SK-N-SH (cell line): ENCODE measurements around the gene SLC12A3. TPM values are rescaled to one million over a fixed set of nuclear protein-coding genes. Genes with fewer than 3 reads are reported as not detected.

Source experiments
- CTCF ChIA-PET: fragments of 300-600, 350-600 bp; formaldehyde crosslinking; extraction: SDS; loops from one replicate; lab custom pipeline; 2021; lab: Yijun Ruan, JAX
- POLR2A ChIA-PET: fragments of 350-600 bp; sonication (Branson Sonifier 250); formaldehyde crosslinking; extraction: SDS; loops from one replicate; lab custom pipeline; 2020; ENCODE audit warnings: antibody characterized with exemption, inconsistent platforms; lab: Yijun Ruan, JAX
- DNase-seq: peaks from one replicate; pipeline ENCODE4 v3.0.0; 2012
- H2AFZ ChIP-seq: fragments of 200-600 bp; sonication (generic); 2 replicates; pipeline ENCODE4 v1.8.1; 2016; ENCODE audit warnings: antibody characterized with exemption, mild to moderate bottlenecking, low read depth
- H3F3A ChIP-seq: fragments of 200-600 bp; sonication (generic); replicated peaks from 2 replicates; pipeline ENCODE3; 2016; ENCODE audit warnings: antibody characterized with exemption, mild to moderate bottlenecking; ENCODE audit not compliant: insufficient read depth
- H3K27ac ChIP-seq, 2 experiments: fragments of 200-500 bp in 1 of 2; fragments of 200-600 bp in 1 of 2; sonication (Bioruptor generic) in 1 of 2; sonication (generic), shearing (Covaris generic) in 1 of 2; 2 replicates each; pipeline versions ENCODE4 v1.5.1 to v1.6.1; 2014 to 2016; ENCODE audit warnings: low read depth in 2 of 2, inconsistent platforms in 1 of 2, low read length in 1 of 2, mild to moderate bottlenecking in 1 of 2, mixed read lengths in 1 of 2
- H3K27me3 ChIP-seq: fragments of 200-600 bp; sonication (generic), shearing (Covaris generic); 2 replicates; pipeline ENCODE4 v1.6.1; 2016; ENCODE audit warnings: mixed run types; ENCODE audit not compliant: insufficient read depth
- H3K36me3 ChIP-seq, 2 experiments: fragments of 200-500 bp in 1 of 2; fragments of 200-600 bp in 1 of 2; sonication (Bioruptor generic) in 1 of 2; sonication (generic) in 1 of 2; replicated peaks in 1 of 2; 2 replicates each; pipeline versions ENCODE3 to v1.5.1; 2014 to 2016; ENCODE audit warnings: low read length in 1 of 2, mild to moderate bottlenecking in 1 of 2; ENCODE audit not compliant: insufficient read depth in 2 of 2, control insufficient read depth in 1 of 2
- H3K4me1 ChIP-seq, 2 experiments: fragments of 200-500 bp in 1 of 2; fragments of 200-600 bp in 1 of 2; sonication (Bioruptor generic) in 1 of 2; sonication (generic), shearing (Covaris generic) in 1 of 2; 2 replicates each; pipeline versions ENCODE4 v1.5.1 to v1.6.1; 2014 to 2016; ENCODE audit warnings: low read depth in 1 of 2, low read length in 1 of 2, mixed run types in 1 of 2; ENCODE audit not compliant: insufficient read depth in 2 of 2, control insufficient read depth in 1 of 2
- H3K4me2 ChIP-seq: fragments of 200-600 bp; sonication (generic), shearing (Covaris generic); 2 replicates; pipeline ENCODE4 v1.6.1; 2017; ENCODE audit warnings: mixed run types
- H3K4me3 ChIP-seq, 2 experiments: fragments of 200-500 bp in 1 of 2; fragments of 200-600 bp in 1 of 2; sonication (Bioruptor generic) in 1 of 2; sonication (generic), shearing (Covaris generic) in 1 of 2; 2 replicates each; pipeline versions ENCODE4 v1.5.1 to v1.8.1; 2014 to 2016; ENCODE audit warnings: low read depth in 2 of 2, inconsistent platforms in 1 of 2, low read length in 1 of 2, mild to moderate bottlenecking in 1 of 2, mixed read lengths in 1 of 2, moderate library complexity in 1 of 2
- H3K79me2 ChIP-seq: fragments of 200-600 bp; sonication (generic); 2 replicates; pipeline ENCODE4 v1.8.1; 2017; ENCODE audit warnings: mild to moderate bottlenecking; ENCODE audit not compliant: insufficient read depth
- H3K9ac ChIP-seq: fragments of 200-600 bp; sonication (generic); 2 replicates; pipeline ENCODE4 v1.6.1; 2017; ENCODE audit warnings: mixed run types
- H3K9me2 ChIP-seq: fragments of 200-600 bp; sonication (generic); 2 replicates; pipeline ENCODE4 v1.6.1; 2017; ENCODE audit warnings: mixed run types
- H3K9me3 ChIP-seq: fragments of 200-600 bp; sonication (generic); 2 replicates; pipeline ENCODE4 v1.6.1; 2017; ENCODE audit warnings: mixed run types, mild to moderate bottlenecking, moderate library complexity
- H4K20me1 ChIP-seq: fragments of 200-600 bp; sonication (generic); 2 replicates; pipeline ENCODE4 v1.6.1; 2017; ENCODE audit warnings: mild to moderate bottlenecking, mixed run types; ENCODE audit not compliant: insufficient read depth
- CHD2 ChIP-seq: fragments of 150-350 bp; IDR thresholded peaks from 2 replicates; pipeline ENCODE4 v1.6.1; 2018; ENCODE audit warnings: low read length; ENCODE audit not compliant: partially characterized antibody
- CTCF ChIP-seq: fragments of 200-600 bp; sonication (generic); IDR thresholded peaks from 2 replicates; pipeline ENCODE4 v1.6.1; 2017; ENCODE audit warnings: antibody characterized with exemption, mild to moderate bottlenecking, moderate library complexity
- EP300 ChIP-seq, 2 experiments: IDR thresholded peaks; 2 replicates each; pipeline versions ENCODE4 v1.4.0 to v1.6.1; 2012; ENCODE audit warnings: borderline replicate concordance in 1 of 2, low read depth in 1 of 2, low read length in 1 of 2
- GABPA ChIP-seq: IDR thresholded peaks from 2 replicates; pipeline ENCODE4 v1.4.0; 2012; ENCODE audit warnings: low read depth, mild to moderate bottlenecking
- POLR2AphosphoS5 ChIP-seq: IDR thresholded peaks from 2 replicates; pipeline ENCODE4 v1.6.1; 2012; ENCODE audit warnings: low read depth, low read length
- REST ChIP-seq: IDR thresholded peaks from 2 replicates; pipeline ENCODE4 v1.6.1; 2012; ENCODE audit warnings: mild to moderate bottlenecking, low read depth, low read length, moderate library complexity
- RFX5 ChIP-seq: IDR thresholded peaks from 2 replicates; pipeline ENCODE4 v1.6.1; 2012; ENCODE audit warnings: mild to moderate bottlenecking, improper control_type of control experiment, low read length
- TEAD4 ChIP-seq: IDR thresholded peaks from 2 replicates; pipeline ENCODE4 v1.4.0; 2012; ENCODE audit warnings: mild to moderate bottlenecking, borderline replicate concordance; ENCODE audit not compliant: insufficient read depth
- YY1 ChIP-seq: IDR thresholded peaks from 2 replicates; pipeline ENCODE4 v1.4.0; 2012; ENCODE audit warnings: low read depth, mild to moderate bottlenecking
- WGBS: methylation state at CpG from one replicate; pipeline ENCODE4 v1.1.6; 2017; ENCODE audit warnings: low lambda C conversion rate; 5-methylcytosine and 5-hydroxymethylcytosine counted together
- polyA plus RNA-seq, 3 experiments: library from polyadenylated mRNA; depleted of rRNA; stranded (reverse); fragments of >200 nt; gene quantifications; 2 replicates each; pipeline ENCODE4 v1.2.3, GENCODE V29; 2012
- TF ChIP-seq, protein P1 (sequence below): fragments of 150-350 bp; IDR thresholded peaks from 2 replicates; pipeline ENCODE4 v1.6.1; 2017; ENCODE audit warnings: antibody characterized with exemption, low read length, low read depth, borderline replicate concordance
- TF ChIP-seq, protein P2 (sequence below): fragments of 150-350 bp; IDR thresholded peaks from 2 replicates; pipeline ENCODE4 v1.6.1; 2016; ENCODE audit warnings: mild to moderate bottlenecking, low read depth, low read length
- TF ChIP-seq, protein P3 (sequence below): IDR thresholded peaks from 2 replicates; pipeline ENCODE4 v1.4.0; 2012; ENCODE audit warnings: low read depth

The SLC12A3 gene
- polyA plus RNA-seq, 1 of the 3 experiments (the other 2 are of a cell fraction): not detected

DNA sequence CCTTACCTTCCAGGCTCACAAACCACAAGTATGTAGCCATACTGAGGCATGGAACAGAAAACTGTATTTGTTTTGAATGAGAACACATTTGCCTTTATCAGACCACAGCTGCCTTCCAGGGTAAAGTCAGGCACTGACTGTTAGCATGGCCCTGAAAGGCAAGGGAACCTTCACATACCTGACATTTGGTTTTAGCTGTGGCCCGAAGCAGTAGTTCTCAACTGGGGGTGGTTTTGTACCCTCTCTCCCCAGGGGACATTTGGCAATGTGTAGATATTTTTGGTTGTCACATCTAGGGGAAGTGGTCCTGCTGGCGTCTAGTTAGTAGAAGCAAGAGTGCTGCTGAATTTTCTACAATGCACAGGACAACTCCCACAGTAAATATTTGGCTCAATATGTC is 76.1 kb downstream of the SLC12A3 start:
- no peak overlapping the region for H3K9ac ChIP-seq
- TF ChIP-seq TEAD4 (no peak), YY1 (no peak), RFX5 (no peak), REST (no peak), GABPA (no peak), POLR2AphosphoS5 (no peak), EP300 (IDR thresholded peaks at IDR 0.05; ENCODE audit: borderline replicate concordance in 1 of 2, low read depth in 1 of 2, low read length in 1 of 2) (no peak), CTCF (no peak), CHD2 (no peak)
- TF ChIP-seq, protein P1, sequence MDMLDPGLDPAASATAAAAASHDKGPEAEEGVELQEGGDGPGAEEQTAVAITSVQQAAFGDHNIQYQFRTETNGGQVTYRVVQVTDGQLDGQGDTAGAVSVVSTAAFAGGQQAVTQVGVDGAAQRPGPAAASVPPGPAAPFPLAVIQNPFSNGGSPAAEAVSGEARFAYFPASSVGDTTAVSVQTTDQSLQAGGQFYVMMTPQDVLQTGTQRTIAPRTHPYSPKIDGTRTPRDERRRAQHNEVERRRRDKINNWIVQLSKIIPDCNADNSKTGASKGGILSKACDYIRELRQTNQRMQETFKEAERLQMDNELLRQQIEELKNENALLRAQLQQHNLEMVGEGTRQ: no peak
- TF ChIP-seq, protein P2, sequence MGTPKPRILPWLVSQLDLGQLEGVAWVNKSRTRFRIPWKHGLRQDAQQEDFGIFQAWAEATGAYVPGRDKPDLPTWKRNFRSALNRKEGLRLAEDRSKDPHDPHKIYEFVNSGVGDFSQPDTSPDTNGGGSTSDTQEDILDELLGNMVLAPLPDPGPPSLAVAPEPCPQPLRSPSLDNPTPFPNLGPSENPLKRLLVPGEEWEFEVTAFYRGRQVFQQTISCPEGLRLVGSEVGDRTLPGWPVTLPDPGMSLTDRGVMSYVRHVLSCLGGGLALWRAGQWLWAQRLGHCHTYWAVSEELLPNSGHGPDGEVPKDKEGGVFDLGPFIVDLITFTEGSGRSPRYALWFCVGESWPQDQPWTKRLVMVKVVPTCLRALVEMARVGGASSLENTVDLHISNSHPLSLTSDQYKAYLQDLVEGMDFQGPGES: no peak
- TF ChIP-seq, protein P3, sequence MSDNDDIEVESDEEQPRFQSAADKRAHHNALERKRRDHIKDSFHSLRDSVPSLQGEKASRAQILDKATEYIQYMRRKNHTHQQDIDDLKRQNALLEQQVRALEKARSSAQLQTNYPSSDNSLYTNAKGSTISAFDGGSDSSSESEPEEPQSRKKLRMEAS: no peak
- peaks cover 85 to 86% of the 10 kb centered on the region in 2 experiments for H3K36me3 ChIP-seq
- H2AFZ ChIP-seq: no peak overlapping the region
- no peak overlapping the region for H3K4me2 ChIP-seq
- no peak overlapping the region for H3K27ac ChIP-seq
- peaks cover 59% of the 10 kb centered on the region for H4K20me1 ChIP-seq
- H3K4me1 ChIP-seq: peaks cover 3 to 4% of the 10 kb centered on the region in 2 experiments; a peak in 2 of 4 replicates
- DNase-seq: no peak
- H3K9me2 ChIP-seq: no peaks in the 10 kb centered on the region
- peaks cover 39% of the 10 kb centered on the region for H3F3A ChIP-seq
- H3K79me2 ChIP-seq: peaks cover 44% of the 10 kb centered on the region
- ChIA-PET POLR2A (interaction anchor here (1.1 kb wide), 2 partner anchors 10 to 152 kb away, joined by 3 read pairs; no protein-coding TSS in a partner anchor), CTCF (interaction anchor here (1.1 to 1.7 kb wide), 3 partner anchors 10 to 78 kb away, joined by 3 to 12 read pairs (median 8); no protein-coding TSS in a partner anchor)
- 92% methylated on average over 2 of the region's 2 CpGs for WGBS
- no peaks in the 10 kb centered on the region for H3K27me3 ChIP-seq
- no peaks in the 10 kb centered on the region for H3K9me3 ChIP-seq
- no peak overlapping the region for H3K4me3 ChIP-seq
